ENCODE measurements around the gene NLGN2.

NLGN2 gene

GRCh38 chr17:7391307-7391706, 16.3 kb upstream of the NLGN2 start:
- no peak for DNase-seq (ENCODE audit: low read depth in 4 of 4, low spot score in 1 of 4)

GRCh38 chr17:7392696-7393612, 14.7 kb upstream of the NLGN2 start:
- no peak for DNase-seq (ENCODE audit: low read depth in 4 of 4, low spot score in 1 of 4)

- peak in 1 of 4 experiments; percentile 48 for DNase-seq (ENCODE audit: low read depth in 4 of 4, low spot score in 1 of 4)
Observed at GRCh38 chr17:7393613-7394451, 13.8 kb upstream of the NLGN2 start.

GRCh38 chr17:7394452-7395191, 13.0 kb upstream of the NLGN2 start, which contains the start of gene PLSCR3:
TSS of gene PLSCR3 (minus strand) at chr17:7394525. CDS start at chr17:7394110, 415 bp downstream.
- peak; percentile 58 to 85 (median 69) for DNase-seq (ENCODE audit: low read depth in 4 of 4, low spot score in 1 of 4)

GRCh38 chr17:7396147-7396546, 11.5 kb upstream of the NLGN2 start:
- DNase-seq (ENCODE audit: low read depth in 4 of 4, low spot score in 1 of 4): no peak

GRCh38 chr17:7398612-7399011, 9.0 kb upstream of the NLGN2 start:
- no peak for DNase-seq (ENCODE audit: low read depth in 4 of 4, low spot score in 1 of 4)

- DNase-seq (ENCODE audit: low read depth in 4 of 4, low spot score in 1 of 4): no peak
Observed at GRCh38 chr17:7403043-7403726, 4.5 kb upstream of the NLGN2 start.

GRCh38 chr17:7403727-7403976, 4.0 kb upstream of the NLGN2 start:
- DNase-seq (ENCODE audit: low read depth in 4 of 4, low spot score in 1 of 4): no peak

- DNase-seq (ENCODE audit: low read depth in 4 of 4, low spot score in 1 of 4): peak; percentile 85 to 95 (median 88)
Observed at GRCh38 chr17:7403977-7404736, 3.5 kb upstream of the NLGN2 start, which contains the start of gene TMEM256. TSS of gene TMEM256 (minus strand) at chr17:7404097. CDS start at chr17:7404084, 13 bp downstream.

GRCh38 chr17:7404737-7405349, 2.8 kb upstream of the NLGN2 start:
- DNase-seq (ENCODE audit: low read depth in 4 of 4, low spot score in 1 of 4): peak in 2 of 4 experiments; percentile 54 to 60

GRCh38 chr17:7405350-7406234, 2.1 kb upstream of the NLGN2 start:
- no peak for DNase-seq (ENCODE audit: low read depth in 4 of 4, low spot score in 1 of 4)

- DNase-seq (ENCODE audit: low read depth in 4 of 4, low spot score in 1 of 4): no peak
Observed at GRCh38 chr17:7406235-7406825, 1.3 kb upstream of the NLGN2 start.

GRCh38 chr17:7407082-7407481, 563 bp upstream of the NLGN2 start:
- DNase-seq (ENCODE audit: low read depth in 4 of 4, low spot score in 1 of 4): no peak

GRCh38 chr17:7408252-7408727, 645 bp downstream of the NLGN2 start:
- no peak for DNase-seq (ENCODE audit: low read depth in 4 of 4, low spot score in 1 of 4)

GRCh38 chr17:7408863-7409262, 1.2 kb downstream of the NLGN2 start:
- no peak for DNase-seq (ENCODE audit: low read depth in 4 of 4, low spot score in 1 of 4)

GRCh38 chr17:7409716-7410115, 2.1 kb downstream of the NLGN2 start:
- no peak for DNase-seq (ENCODE audit: low read depth in 4 of 4, low spot score in 1 of 4)

GRCh38 chr17:7410634-7411426, 3.2 kb downstream of the NLGN2 start:
- no peak for DNase-seq (ENCODE audit: low read depth in 4 of 4, low spot score in 1 of 4)

Data from stimulated activated CD4-positive, alpha-beta T cell treated with anti-CD3 and anti-CD28 coated beads, Interleukin-1b, Interleukin-23, amount 100 ng/mL, for 24 hours (primary cell).